Stimulated activated CD8-positive, alpha-beta memory T cell treated with anti-CD3 and anti-CD28 coated beads, Interleukin-7, amount 100 ng/mL, for 1 hour (primary cell): ENCODE data around the gene U2SURP.
"Not testable (repeated sequence)": the region's sequence is repeated elsewhere in the genome, so short reads cannot be mapped to it uniquely, and the experiment has no call there.

Experiments used
- DNase-seq, 2 donors: peaks; one replicate each; pipeline ENCODE4 v3.0.0-alpha.2; 2020; ENCODE audit warnings: low read depth in 2 of 2

Gene U2SURP

DNA sequence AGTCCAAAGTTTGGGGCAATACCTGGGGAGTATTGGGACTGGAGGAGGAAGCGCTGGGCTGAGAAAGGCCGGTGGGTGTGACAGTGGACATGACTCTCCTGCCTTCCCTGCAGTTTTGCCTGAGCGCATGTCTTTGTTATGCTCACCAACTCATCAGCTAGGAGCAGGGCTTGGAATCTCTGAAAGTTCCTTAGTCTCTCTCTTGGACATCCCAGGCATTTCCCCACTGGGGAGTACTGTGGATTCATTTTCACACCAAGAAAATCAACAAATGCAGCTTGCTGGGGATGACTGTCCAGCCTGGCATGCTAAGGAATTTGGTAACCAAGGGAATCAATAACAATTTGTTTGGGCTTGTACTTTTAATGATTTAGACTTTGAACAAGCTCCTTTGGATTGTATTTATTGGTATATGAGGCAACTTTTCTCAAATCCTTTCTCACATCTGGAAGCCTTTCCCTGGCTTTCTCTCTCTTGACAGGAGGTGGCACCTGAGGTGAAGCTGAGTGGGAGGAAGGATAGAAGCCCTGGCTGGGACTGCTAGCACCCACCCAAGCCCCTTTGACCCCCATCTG is 69.7 kb downstream of the U2SURP start:
- DNase-seq, result no peak

DNA sequence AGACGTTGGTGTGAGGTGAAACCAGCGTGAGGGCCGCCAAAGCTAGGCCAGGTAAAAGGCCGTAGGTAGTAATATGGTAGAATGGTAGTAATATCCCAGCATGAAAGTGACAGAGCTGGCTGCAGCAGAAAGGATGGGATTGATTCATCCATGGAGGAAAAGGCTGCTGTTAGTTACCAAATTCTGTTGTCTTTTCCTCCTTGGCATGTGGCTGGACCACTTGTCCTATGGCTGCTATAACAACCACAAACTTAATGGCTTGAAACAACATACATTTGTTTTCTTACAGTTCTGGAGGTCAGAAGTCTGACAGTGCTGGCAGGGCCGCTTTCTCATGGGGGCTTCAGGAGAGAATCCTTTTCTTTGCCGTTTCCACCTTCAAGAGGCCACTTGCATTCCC is 70.4 kb downstream of the U2SURP start:
- no peak for DNase-seq

DNA sequence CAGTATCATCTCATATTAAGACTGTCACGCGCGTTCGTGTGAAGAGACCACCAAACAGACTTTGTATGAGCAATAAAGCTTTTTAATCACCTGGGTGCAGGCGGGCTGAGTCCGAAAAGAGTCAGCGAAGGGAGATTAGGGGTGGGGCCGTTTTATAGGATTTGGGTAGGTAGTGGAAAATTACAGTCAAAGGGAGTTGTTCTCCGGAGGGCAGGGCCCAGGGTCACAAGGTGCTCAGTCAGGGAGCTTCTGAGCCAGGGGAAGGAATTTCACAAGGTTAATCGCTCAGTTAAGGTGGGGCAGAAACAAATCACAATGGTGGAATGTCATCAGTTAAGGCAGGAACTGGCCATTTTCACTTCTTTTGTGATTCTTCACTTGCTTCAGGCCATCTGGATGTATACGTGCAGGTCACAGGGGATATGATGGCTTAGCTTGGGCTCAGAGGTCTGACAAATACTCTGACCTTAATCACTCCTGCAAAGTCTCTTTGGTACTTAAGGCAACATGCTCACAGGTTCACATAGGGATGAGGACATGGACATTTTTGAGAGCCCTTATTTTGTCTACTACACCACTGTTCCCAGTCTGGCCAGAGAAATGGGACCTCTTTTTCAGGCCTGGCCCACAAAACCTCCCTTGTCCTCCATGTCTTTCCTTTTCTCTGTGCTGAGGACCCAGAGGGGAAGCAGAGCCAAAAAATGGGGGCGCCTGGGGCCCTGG is 71.1 kb downstream of the U2SURP start:
- DNase-seq, result not testable (repeated sequence)

DNA sequence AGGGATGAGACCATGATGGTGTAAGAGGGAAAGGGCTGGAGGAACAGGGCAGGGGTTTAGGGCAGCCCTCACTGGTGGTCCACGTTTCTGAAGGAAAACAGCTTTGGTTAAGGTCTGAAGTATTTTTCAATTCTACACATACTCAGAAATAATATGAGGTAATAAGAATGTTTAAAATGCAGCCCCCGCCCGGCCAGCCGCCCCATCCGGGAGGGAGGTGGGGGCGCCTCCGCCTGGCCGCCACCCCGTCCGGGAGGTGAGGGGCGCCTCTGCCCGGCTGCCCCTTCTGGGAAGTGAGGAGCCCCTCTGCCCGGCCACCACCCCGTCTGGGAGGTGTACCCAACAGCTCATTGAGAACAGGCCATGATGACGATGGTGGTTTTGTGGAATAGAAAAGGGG is 72.2 kb downstream of the U2SURP start:
- DNase-seq, result not testable (repeated sequence)

DNA sequence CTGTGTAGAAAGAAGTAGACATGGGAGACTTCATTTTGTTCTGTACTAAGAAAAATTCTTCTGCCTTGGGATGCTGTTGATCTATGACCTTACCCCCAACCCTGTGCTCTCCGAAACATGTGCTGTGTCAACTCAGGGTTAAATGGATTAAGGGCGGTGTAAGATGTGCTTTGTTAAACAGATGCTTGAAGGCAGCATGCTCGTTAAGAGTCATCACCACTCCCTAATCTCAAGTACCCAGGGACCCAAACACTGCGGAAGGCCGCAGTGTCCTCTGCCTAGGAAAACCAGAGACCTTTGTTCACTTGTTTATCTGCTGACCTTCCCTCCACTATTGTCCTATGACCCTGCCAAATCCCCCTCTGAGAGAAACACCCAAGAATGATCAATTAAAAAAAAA is 72.6 kb downstream of the U2SURP start:
- DNase-seq, result not testable (repeated sequence)

DNA sequence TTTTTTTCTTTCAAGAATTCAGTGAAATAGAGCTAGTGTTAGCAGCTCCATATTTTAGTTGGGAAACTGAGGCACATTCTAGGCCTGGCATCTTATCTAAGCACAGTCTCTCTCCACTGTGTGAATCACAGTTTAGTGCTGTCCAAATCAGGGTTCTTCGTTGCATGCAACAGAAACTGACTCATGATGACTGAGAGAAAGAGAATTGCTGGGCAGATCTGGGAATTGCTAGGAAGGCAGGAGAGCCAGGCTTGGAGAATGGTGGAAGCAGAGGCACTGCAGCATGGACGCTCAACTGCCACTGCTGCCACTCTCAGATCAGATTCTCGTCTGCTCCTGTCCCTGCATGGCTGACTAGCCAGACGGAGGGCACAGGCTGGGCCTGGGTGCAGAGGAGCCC is 77.5 kb downstream of the U2SURP start:
- no peak for DNase-seq

DNA sequence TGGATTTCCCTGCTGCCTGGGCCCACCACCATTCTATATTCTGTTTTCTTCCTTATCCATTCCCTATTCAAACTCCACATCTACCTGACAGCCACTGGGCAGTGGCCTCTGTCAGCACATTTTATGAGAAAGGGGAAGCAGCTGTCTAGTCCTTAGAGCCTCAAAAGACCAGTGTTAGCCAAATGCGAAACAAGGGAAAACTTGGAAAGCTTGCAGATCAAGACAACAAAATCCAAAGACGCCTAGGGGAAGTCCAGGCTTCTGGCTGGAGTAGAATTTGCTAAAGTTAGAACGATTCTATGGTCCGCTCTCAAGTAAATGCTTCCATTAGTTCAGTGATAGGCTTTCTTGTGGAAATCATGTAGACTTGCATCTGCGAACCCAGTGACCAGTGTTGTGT is 78.8 kb downstream of the U2SURP start:
- no peak for DNase-seq

DNA sequence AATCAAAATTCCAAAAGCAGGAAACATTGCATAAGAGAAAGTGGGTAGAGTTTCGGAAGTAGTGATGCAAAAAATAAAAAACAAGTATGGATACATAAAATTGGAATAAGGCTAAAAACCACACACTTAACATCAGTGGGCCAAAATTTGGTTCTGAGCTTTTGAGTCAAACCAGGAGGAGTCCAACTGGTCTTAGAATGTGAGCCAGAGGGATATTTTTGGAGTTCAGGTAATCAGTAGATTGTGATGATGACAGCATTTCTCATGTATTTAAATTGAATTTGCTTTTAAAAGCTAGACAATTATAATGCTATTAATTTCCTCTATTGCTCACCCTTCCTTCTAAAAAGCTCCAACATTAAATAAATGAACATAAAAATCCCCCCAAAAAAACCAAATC is 80.0 kb downstream of the U2SURP start:
- no peak for DNase-seq

DNA sequence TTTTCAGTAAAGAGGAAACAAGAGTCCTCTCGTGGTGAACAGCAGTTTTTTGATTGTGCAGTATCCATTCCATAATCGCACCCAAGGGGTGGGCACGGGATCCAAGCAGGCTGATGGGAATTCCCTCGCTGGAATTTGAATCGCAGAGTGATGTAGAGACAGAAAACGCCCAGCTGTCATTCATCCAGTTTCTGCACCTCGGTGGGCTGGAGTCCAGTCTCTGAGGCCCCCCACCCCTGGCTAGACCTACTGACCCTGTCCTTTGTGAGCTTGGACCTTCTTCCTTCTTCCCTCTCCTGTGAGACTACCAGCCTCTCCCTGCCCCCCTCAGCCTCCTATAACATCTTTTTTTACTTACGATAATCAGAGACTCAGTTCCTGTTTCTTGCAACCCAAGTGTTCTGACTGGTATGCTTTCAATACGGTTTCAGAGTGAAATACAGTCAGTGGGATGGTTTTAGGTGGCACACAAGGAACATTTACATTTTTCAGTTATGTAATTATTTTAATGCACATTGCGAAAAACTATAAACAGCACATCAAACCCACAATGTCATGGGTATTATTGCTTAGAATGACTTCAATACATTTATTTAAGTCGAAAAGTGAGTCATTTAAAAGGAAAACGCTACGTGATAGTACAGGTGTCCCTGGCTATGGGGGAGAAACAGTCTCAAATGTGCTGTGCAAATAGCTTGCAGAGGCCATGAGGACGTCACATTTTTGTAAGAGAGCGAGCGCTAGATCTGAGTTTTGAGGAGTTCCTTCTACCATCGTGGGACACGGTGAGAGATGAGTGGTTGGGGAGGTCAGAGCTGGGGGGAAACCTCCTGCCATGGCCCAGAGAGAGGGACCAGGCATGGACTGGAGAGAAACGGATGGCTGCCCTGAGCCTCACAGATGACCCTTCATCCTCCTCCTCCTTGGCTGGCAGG is 80.7 kb downstream of the U2SURP start:
- no peak for DNase-seq

DNA sequence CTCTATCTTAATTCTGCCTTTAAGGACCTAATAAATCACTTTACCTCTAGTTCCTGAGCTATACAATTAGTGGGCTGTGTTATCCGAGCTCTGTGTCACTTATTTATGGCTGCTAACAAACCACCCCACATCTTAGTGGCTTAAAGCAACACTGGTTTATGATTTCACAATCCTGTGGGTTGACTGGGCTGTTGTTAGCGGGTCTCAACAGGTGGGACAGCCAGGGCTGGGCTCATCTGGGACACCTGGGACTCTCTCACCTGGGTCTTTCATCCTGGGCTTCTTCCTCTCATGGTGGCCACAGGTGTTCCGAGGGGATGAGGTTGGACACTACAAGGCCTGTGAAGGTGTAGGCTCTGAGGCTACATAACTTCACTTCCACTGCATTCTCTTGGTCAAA is 82.4 kb downstream of the U2SURP start:
- DNase-seq, result no peak

DNA sequence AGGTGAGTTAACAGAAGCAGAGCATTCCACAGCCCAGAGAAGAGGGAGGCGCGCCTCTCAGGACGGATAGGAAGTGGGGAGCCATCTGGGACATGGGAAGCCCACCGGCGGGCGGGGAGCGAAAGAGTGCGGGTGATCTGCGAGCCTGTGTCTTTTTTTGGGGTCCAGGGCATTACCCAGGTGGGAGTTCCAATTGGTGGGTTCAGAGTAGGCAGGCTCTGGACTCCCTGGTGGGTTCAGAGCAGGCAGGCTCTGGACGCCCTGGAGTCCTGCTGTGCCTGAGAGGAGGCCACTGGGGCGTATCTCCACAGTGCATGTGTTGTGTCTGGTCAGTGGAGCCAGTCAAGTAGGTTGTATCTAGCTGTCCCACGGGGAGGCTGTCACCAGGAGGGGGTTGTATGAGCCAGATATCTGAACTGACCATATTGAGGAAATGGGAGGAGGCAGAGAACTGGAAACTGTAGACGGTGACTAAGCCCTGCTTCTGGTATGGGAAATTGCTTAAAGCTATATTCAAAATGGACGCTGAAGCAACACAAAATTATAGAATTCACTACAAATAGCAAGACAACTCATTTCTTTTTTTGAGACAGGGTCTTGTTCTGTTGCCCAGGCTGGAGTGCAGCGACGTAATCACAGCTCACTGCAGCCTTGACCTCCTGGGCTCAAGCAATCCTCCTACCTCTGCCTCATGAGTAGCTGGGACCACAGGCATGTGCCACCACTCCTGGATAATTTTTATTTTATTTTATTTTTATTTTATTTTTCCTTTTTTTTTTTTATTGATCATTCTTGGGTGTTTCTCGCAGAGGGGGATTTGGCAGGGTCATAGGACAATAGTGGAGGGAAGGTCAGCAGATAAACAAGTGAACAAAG is 83.7 kb downstream of the U2SURP start:
- no peak for DNase-seq

DNA sequence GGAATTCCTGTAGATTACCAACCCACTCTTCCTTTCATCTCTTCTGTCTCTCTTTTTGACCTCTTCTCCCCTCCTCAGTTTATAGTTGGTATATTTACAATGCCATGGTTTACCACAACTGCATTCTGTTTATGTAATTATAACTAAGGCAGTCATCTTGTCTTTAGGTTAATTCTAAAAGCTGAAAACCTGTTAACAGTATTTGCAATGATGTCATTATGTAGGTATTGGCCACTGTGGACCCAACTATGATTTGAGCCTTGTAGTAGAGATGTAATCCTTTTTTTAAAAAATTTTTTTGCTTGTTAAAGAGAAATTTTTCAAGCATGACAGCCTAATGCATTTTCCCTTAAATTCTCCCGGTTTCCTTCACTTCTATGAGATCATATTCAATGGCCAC is 87.5 kb downstream of the U2SURP start:
- no peak for DNase-seq

DNA sequence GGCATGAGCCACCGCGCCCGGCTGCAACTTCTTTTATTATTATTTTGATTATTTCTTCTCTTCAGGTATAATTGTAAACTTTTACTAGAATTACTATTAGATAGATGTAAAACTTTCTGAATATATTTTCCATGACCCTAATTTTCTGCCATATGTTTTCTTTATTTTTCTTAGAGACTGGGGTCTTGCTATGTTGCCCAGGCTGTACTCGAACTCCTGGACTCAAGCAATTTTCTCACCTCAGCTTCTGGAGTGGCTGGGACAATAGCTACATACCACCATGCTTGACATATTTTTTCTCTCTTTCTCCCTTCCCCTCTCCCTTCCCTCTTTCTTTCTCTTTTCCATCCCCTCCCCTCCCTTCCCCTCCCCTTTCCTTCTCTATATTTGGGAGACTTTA is 88.6 kb downstream of the U2SURP start:
- no peak for DNase-seq

DNA sequence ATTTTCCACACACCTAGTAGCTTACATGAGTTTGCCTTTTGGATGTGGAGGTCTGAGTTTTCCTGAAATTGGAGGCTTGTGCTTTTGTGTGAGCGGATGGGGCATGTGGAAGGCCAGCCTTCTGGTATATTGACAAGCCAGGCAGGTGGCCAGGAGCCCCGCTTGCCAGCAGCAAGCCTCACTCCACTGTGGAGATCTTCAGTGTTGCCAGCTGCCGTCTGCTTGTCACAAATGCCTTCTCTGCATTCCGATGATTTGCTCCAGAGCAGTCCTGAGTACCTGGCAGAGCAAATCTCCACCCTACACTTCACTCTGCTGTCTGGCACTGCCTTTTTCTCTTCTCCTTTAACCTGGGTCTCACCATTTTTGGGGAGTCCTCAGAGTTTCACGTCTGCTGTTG is 89.1 kb downstream of the U2SURP start:
- DNase-seq, result no peak

DNA sequence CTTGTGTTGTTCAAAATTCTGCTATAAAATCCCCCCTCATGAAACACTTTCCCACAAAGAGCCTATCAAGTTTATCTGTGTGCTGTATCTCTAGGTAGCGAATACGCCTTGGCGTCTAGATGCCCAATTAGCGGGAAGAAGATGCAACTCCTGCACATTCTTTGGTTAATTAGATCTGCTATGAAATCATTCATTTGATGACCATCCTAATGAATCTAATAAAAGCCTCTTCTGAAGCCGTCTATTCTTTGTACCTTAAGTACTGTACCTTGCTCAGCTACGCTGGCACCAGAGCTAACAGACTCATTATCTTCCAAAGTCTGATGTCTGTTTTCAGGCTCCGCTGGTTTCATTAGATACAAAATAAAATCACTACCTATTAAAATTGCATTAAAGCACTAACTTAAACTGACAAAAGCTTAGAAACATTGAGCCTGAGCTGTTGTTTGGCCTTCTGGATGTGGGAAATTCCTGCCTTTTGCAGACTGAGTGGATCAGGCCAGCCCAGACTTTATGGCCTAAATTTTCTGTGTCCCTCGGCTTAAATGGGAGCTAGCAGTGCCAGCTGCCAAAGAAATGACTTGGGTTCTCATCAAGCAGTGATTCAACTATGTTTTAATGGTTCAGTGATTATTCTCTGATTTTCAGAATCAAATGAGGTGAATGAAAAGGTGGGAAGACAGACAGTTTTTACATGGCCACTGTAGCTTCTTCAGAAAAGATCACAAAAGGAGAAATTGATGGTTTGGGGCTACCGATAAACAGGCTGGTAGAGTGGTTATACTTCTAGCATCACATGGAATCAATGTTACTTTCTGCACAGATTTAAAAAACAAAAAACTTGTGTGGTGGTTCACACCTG is 89.8 kb downstream of the U2SURP start:
- no peak for DNase-seq

DNA sequence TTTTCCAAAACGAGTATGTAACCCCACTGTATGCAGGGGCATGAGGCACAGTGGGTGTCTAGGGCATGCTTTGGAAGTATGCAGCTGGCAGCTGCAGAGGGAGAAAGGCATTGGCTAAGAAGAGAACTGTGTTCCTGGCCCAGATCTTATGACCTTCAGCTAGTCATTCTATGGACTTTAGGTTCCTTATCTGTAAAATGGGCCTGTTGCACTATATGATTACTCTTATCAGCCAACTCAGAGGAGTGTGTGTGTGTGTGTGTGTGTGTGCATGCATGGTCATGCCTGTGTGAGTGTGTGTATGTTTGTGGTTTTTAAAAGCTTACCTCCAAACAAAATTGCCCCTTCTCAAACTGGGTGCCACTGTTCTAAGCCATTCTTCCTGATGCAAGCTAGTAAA is 90.8 kb downstream of the U2SURP start:
- no peak for DNase-seq

DNA sequence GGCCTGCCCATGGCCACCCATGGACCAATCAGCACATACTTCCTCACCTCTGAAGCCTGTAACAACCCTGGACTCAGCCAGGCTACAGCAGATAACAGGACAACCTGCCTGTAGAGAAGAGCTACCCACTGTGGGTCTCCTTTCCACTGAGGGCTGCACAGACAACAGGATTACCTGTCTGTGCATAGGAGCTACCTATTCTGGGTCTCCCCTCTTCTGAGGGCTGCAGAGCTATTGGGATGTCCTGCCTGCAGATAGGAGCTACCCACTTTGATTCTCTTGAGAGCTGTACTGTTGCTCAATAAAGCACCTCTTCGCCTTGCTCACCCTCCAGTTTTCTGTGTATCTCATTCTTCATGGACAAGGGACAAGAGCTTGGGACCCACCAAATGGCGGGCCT is 94.4 kb downstream of the U2SURP start:
- no peak for DNase-seq

DNA sequence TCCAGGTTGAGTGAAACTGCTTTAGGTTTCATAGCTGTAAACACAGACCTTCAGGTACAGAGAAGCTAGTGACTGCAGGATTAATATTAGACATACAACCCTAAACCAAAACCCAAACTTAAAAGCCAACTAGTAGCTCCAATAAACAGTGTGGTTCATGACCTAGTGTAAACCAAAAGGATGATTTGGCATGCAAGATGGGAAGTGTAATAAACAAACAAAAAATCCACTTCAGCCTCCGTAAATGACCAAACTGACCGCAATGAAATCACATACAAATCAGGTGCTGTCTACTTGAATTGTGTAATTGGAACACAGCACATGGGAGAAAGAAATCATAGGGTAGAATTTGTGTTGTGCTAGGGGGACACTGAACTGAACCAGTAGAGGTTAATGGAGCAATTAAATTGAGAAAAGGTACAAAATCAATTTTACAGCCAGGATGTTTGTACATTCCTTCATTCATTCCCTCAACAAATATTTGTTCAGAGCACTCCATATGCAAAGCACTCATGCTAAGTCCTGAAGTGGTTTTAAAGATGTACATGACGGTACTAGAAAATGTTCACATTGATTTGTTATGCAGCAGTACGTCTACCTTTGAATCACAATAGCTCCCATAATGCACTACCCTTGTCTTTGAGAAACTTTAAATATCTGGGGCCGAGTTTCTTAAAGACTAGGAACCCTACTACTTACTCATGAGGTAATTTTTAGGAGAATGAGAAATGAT is 96.8 kb downstream of the U2SURP start:
- no peak for DNase-seq

DNA sequence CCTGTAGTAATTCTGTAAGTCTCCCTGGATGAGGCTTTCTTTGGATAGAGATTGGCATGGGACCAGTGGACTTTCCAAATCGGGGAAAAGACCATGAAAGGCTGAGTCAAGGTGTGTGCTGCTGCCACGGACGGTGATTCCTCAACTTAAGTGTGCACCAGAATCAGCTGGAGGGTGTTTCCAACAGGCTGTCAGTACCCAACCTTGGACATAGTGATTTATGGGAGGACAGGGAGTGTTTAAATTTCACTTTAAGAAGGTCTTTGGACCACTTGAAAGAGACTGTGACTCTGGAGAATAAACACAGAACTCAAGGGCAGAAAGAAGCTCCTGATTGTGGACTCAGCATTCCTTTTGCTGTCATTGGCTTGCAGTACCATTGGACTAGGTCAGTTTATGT is 97.8 kb downstream of the U2SURP start:
- DNase-seq, result no peak

DNA sequence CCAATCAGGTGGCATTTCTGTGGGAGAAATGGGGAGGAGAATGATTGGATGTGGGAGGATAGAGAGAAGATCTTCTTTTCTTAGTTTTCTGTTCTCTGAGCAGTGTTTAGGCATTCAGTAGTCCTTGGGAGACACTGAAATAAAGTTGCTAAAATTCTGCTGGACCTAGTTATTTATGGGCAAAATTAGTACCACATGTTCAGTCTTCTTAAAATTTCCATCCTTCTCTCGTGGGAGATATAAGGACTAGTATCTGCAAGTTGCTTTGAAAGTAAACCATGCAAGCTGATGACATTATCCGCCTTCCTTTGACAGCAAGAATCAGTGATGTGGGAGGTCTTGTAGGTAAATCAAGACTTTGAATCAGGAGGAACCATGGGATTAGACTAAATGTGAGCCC is 98.3 kb downstream of the U2SURP start:
- no peak for DNase-seq
